HCT116 (cell line): ENCODE results near the gene PISD.

Experiments used
- EGR1 ChIP-seq: IDR thresholded peaks from 2 replicates; pipeline ENCODE4 v1.6.1; 2012; ENCODE audit warnings: low read depth
- ELF1 ChIP-seq: IDR thresholded peaks from 2 replicates; pipeline ENCODE4 v1.6.1; 2012; ENCODE audit warnings: low read depth, borderline replicate concordance
- EZH2 ChIP-seq: fragments of 200-600 bp; sonication (generic); IDR thresholded peaks from 2 replicates; pipeline ENCODE4 v1.6.1; 2017; ENCODE audit warnings: antibody characterized with exemption, mixed run types
- POLR2A ChIP-seq: IDR thresholded peaks from 2 replicates; pipeline ENCODE4 v1.7.0; 2011; ENCODE audit warnings: borderline replicate concordance; ENCODE audit not compliant: insufficient read depth, insufficient read length; ENCODE audit errors: extremely low read depth
- YY1 ChIP-seq: IDR thresholded peaks from 2 replicates; pipeline ENCODE4 v1.6.1; 2011; ENCODE audit warnings: low read length, low read depth, moderate library complexity, mild to moderate bottlenecking; ENCODE audit not compliant: insufficient replicate concordance; ENCODE audit errors: extremely low read depth
- ZFX ChIP-seq: fragments of 450-650 bp; IDR thresholded peaks from 2 replicates; pipeline ENCODE4 v1.6.1; 2017
- TF ChIP-seq, protein P1 (sequence below), 3 experiments: fragments of 200-600 bp in 1 of 3; sonication (generic) in 1 of 3; IDR thresholded peaks in 2 of 3; conservative IDR thresholded peaks in 1 of 3; 2 replicates each; pipeline ENCODE4 v1.5.1; 2012 to 2017; ENCODE audit warnings: low read depth in 2 of 3, low read length in 2 of 3, antibody characterized with exemption in 1 of 3, borderline replicate concordance in 1 of 3, control low read depth in 1 of 3, mild to moderate bottlenecking in 1 of 3, mixed read lengths in 1 of 3, mixed run types in 1 of 3, moderate library complexity in 1 of 3; ENCODE audit not compliant: insufficient read depth in 1 of 3

DNA sequence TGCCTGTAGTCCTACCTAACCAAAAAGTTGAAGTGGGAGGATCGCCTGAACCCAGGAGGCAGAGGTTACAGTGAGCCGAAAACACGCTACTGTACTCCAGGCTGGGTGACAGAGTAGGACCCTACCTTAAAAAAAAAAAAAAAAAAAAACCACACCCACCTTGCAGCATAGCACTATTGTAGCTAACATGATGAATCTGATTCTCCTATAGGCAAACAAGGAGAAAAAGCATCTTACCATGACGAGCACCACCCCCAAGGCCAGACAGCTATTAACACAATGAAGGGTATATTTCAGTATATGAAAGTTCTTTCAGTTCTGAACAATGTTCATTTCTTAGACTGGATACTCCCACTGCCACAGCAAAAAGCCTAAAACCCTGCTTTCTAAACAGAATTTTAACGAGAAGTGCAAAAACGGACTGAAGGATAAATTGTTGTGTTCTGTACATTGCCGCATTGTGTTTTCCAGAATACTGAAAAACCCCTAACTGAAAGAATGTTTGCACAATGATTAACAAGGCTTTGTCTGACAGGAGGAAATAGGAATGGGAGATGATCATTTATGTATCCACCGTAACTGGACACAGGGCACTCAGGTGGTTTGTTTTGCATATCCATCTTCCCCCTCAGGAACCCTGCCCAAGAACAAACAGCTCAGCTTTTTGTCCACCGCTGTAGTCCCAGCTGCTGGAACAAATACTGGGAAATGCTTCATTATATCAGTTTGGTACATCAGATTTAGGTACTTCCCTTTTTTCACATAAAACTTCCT lies 8.9 kb downstream of the PISD start:
- TF ChIP-seq EGR1 = no peak
- no peak for TF ChIP-seq ZFX
- no peak for TF ChIP-seq ELF1
- no peak for TF ChIP-seq EZH2
- no peak for TF ChIP-seq YY1
- no peak for TF ChIP-seq POLR2A
- TF ChIP-seq, protein P1, sequence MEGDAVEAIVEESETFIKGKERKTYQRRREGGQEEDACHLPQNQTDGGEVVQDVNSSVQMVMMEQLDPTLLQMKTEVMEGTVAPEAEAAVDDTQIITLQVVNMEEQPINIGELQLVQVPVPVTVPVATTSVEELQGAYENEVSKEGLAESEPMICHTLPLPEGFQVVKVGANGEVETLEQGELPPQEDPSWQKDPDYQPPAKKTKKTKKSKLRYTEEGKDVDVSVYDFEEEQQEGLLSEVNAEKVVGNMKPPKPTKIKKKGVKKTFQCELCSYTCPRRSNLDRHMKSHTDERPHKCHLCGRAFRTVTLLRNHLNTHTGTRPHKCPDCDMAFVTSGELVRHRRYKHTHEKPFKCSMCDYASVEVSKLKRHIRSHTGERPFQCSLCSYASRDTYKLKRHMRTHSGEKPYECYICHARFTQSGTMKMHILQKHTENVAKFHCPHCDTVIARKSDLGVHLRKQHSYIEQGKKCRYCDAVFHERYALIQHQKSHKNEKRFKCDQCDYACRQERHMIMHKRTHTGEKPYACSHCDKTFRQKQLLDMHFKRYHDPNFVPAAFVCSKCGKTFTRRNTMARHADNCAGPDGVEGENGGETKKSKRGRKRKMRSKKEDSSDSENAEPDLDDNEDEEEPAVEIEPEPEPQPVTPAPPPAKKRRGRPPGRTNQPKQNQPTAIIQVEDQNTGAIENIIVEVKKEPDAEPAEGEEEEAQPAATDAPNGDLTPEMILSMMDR (IDR thresholded peaks at IDR 0.05 in 2 of 3, conservative IDR thresholded peaks at IDR 0.05 in 1 of 3; ENCODE audit: borderline replicate concordance in 1 of 3, insufficient read depth in 1 of 3, low read depth in 2 of 3, low read length in 2 of 3) = no peak
